GM19455 (cell line): Measurements from ENCODE around the gene GTF2H4.
A peak's percentile ranks its signal among the peaks of the same experiment; 100 is the strongest.
"Not testable (repeated sequence)": the region's sequence is repeated elsewhere in the genome, so short reads cannot be mapped to it uniquely, and the experiment has no call there.

ENCODE experiments used
- ATAC-seq: cut with Tn5 transposase; IDR thresholded peaks from one replicate; pipeline ENCODE4 v1.9.1; 2021; ENCODE audit not compliant: unreplicated experiment

Gene GTF2H4

DNA sequence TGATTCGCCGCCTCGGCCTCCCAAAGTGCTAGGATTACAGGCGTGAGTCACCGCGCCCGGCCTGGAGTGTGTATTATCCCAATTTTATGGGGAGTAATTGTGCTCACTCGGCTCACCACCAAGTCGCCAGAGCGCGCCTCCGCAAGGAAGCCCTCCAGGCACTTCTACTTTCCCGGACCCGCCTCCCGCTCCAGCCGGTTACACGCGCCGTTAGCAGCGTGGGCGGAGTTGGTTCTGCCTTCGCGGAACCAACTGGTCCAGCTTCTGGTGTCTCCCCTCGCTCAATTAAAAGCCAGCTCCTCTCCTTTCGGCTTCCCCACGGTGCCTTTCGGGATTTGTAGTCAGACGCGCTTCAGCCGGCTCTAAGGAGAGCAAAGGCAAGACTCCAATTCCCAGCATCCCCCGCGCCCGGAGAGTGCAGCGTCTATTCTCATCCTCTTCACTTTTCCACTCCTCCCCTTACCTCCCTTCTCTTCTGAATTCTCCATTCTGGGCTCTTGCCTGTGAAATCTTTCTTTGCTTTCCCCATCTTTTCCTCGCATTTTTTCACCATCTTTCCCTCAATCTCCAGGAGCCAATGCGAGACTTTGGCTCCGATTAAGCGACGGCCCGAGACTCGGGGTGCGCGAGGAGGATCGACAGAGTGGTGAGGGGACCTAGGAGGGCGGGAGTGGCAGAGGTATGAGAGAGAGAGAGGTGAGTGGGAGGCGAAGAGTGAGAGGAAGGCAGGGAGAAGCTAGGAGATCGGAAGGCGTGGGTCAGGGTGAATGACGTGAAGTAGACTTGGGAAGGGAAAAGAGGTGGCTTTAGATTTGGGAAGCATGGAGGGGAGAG is at the start of gene GTF2H4:
Gene GTF2H4 (plus strand): TSS at position 450 of the 834 bp plus-strand sequence.
- peak; percentile 95 for ATAC-seq

DNA sequence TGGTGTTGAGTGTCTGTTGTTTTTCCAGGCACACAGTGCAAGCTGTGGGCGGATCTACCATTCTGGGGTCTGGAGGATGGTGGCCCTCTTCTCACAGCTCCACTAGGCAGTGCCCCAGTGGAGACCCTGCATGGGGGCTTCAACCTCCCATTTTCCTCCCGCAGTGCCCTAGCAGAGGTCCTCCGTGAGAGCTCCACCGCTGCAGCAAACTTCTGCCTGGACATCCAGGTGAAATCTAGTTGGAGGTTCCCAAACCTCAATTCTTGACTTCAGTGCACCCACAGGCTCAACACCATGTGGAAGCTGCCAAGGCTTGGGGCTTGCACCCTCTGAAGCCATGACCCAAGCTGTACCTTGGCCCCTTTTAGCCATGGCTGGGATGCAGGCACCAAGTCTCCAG is 48.3 kb upstream of the GTF2H4 start:
- not testable (repeated sequence) for ATAC-seq

DNA sequence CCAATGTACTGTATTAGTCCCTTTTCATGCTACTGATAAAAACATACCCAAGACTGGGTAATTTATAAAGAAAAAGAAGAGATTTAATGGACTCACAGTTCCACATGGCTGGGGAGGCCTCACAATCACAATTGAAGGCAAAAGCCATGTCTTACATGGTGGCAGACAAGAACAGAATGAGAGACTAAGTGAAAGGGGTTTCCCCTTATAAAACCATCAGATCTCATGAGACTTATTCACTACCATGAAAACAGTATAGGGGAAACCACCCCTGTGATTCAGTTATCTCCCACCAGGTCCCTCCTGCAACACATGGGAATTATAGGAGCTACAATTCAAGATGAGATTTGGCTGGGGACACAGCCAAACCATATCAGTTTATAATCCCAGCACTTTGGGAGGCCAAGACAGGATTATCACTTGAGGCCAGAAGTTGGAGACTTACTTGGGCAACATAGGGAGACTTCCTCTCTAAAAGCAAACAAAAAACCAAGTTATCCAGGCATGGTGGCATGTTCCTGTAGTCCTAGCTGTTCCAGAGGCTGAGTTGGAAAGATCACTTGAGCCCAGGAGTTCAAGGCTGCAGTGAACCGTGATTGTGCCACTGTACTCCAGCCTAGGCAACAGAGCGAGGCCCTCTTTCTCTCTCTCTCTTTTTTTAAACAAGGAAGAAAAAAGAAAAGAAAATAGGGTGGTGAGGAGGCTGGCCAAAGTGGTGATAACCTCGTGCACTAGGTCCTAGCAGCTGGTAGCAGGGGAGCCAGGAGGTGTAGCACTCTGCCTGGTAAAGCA is 46.6 kb upstream of the GTF2H4 start:
- ATAC-seq, result no peak

DNA sequence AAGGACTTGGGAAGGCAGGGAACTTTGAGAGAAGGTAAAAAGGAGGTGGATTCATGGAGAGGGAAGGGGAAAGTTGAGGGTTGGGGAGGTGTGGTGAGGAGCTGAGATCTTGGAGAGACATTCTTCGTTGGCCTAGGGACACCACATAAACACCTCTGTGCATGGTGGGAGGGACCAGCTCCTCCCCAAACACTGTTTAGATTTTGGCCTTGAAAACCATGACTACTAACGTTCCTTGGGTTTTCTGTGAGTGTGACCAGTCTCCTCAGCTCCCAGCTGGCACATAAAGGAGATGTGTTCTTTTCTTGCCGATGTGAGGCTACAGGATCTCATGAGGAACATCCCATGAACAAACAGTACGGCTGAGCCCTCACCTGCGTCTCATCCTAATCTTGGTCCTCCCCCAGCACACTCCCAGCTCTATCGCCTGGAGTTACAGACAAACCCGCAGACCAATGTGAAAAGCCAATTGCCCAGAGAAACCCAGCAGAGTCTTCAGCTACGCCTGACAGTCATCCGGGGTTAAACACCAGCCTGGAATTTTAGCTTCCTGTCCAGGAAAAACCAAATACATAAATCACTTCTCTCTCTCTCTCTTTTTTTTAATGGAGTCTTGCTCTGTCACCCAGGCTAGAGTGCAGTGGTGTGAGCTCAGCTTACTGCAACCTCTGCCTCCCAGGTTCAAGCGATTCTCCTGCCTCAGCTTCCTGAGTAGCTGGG is 45.7 kb upstream of the GTF2H4 start:
- ATAC-seq, result no peak

DNA sequence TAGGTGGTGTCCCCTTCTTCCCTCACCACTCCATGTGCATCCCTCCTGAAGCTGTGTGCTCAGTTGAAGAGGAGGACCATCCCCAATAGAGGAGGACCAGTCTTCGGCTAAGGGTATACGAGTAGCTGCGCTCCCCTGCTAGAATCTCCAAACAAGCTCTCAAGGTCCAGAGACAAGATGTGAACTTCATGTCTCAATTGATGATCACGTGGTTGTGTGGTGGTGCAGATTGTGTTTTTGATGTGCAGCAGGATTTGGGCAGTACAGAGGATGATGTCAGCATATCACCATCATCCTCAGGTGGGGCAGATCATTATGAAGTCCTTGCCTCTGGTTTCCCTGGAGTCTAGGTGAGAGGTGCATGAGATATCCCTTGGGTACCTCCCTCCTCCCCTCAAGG is 43.7 kb upstream of the GTF2H4 start:
- ATAC-seq, result no peak

DNA sequence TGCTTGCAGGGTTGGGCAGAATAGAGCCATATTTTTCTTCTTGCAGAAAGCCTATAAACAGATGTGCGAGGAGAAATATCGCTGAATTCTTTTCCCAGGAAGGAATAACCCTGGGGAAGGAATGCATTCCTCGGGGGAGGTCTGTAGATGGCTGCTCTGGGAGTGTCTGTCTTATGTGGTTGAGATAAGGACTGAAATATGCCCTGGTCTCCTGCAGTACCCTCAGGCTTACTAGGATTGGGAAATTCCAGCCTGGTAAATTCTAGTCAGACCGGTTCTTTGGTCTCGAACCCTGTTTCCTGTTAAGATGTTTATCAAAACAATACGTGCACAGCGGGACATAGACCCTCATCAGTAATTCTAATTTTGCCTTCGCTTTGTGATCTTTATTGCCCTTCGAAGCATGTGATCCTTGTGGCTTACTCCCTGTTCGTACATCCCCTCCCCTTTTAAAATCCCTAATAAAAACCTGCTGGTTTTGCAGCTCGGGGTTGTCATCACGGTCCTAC is 38.7 kb upstream of the GTF2H4 start:
- ATAC-seq, result not testable (repeated sequence)

DNA sequence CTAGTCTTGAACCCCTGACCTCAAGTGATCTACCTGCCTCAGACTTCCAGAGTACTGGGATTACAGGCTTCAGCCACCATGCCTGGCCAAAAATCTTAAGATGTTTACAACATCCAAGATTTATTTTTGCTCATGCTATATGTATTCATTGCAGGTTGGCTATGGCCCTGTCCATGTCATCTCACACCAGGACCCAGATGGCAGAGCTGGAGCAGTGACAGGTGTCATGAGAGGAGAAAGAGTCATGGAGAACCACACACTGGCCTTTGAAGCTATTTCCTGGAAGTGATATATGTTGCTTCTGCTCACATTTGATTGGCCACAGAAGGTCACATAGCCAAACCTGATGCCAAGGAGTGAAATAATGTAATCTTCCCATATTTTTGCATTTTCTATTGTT is 37.5 kb upstream of the GTF2H4 start:
- ATAC-seq, result no peak

DNA sequence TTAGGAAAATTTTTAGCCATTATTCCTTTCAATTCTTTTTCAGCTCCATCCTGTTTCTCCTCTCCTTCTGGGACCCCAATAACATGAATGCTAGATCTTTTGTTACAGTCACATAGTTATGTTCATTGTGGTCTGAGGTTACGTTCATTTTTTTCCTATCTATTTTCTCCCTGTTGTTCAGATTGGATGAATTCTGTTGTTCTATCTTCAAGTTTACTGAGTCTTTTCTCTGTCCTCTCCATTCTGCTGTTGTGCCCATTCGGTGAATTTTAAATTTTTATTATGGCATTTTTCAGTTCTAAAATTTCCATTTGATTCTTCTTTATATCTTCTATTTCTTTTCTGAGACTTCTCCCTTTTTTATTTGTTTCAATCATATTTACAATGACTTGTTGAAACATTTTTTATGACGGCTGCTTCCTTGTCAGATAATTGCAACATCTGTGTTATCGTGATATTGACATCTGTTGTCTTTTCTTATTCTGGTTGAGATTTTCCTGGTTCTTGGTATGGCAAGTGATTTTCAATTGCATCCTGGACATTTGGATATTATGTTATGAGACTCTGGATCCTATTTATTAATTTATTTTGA is 36.3 kb upstream of the GTF2H4 start:
- no peak for ATAC-seq

DNA sequence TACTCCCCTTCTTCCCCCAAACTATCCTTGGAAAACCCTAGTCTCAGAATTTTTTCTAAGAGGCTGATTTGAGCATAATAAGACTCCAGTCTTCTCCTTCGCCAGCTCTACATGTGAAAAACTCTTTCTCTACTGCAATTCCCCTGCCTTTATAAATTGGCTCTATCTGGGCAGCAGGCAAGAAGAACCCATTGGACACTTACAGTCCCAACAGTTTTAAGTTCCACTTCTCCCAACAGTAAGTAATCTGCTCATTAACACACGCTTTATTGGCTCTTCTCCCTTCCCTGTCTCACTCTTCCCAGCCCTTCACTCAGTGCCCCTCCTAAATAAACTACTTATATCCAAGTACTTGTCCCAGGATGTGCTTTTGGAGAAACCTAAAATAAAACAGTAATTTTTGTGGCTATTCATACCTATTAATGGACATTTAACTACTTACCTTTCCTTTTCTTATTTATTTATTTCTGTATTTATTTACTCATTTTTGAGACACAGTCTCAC is 34.8 kb upstream of the GTF2H4 start:
- no peak for ATAC-seq

DNA sequence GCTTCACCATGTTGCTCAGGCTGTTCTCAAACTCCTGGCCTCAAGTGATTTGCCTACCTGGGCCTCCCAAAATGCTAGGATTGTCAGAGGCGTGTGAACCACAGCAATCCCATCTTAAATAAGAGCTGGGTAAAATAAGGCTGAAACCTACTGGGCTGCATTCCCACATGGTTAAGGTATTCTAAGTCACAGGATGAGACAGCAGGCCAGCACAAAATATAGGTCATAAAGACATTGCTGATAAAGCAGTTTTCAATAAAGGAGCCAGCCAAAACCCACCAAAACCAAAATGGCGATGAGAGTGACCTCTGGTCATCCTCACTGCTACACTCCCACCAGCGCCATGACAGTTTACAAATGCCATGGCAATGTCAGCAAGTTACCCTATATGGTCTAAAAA is 34.2 kb upstream of the GTF2H4 start:
- not testable (repeated sequence) for ATAC-seq

DNA sequence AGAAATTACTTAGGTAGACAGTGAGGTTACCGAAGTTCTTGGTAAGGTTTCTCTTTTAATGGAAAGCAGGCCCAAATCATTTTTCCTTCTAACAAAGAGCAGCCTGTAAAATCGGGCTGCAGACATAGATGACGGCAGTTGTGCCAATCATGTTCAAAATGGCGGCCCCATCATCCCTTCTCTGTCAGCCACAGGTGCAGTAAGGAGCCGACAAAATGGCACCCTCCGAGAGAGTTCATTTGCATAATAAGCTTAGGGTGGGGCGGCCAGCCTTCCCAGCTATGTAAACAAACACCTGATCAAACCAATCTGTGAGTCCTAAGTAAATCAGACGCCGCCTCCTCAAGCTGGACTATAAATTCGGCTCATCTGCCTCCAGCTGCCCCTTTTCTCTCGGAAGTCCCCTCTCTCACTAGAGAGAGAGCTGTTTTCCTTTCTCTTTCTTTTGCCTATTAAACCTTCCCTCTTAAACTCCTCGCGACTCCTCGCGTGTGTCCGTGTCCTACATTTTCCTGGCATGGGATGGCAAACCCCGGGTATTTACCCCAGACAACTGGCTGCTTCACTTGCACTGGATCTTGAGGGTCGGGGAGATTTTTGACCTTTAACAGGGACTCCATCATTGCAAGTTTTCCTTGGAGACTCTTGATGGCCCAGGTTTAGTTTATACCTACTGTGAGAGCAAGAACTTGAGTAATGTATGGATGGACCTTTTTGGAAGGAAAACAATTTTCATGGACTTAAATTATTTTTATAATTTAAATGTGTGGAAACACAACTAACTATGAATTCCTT is 32.6 kb upstream of the GTF2H4 start:
- no peak for ATAC-seq

DNA sequence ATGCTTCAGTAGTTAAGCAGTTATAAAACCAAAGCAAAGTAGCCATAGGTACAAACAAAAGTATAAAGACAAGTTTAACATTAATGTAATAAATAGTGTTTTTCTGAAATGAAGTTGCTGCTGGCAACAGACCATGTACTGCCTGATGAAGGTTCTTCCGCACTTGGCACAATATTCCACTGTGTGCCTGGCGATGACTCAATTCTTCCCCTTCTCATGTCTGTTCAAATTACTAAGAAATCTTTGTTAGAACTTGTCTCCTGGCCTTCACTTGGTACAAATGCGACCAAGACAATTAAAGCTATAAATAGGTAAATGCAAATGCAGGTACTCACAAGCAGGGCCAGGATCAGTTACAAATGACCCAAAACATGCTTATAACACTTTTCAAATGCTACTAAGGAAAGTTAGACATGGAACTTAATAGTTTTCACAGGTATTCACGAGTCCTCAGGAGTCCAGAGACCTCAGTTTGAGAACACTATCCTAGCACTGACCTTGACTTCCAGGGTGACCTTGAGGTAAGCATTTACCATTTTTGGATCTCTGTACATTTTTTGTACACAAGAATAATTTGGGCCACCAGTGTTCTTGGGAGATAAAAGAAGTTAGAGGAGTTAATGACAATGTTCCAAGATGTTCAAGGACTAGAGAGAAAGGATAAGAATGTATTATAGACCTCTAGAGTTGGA is 31.8 kb upstream of the GTF2H4 start:
- ATAC-seq, result no peak

DNA sequence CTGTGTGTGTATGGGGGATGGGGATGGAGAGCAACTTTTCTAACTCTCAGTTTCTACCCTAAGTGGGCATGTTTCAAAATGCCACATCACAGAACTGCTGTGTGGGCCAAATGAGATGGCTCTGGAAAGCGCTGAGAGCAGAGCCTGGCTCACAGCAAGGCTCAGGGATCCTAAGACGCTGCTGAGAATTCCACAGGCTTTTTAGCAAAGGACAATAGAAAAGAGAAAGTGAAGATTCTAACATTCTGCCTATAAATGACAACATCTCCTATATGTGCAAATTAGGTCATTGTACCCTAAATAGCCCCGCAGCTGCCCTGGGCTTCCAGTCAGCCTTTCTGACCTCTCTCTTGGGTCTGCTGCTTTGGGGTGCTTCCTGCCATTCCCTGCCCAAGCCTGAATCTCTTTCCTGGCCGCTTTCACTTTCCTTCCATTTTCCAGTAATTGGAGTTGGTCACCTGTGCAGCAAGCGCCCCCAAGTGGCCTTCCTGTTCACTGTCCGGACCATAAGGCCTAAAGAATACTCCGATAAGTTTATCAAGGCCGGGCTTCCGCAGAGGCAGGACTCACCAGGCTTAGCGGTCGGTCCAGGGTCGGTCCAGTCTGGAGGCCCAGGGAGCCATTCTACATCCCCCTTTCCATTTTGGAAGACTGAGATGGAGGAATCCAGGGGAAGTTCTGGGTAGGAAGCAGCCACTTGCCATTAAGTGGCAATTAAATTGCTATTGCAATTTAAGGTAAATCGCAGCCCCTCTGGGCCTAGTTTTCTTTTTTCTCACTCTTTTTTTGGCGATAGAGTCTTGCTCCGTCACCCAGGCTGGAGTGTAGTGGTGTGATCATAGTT is 30.4 kb upstream of the GTF2H4 start:
- no peak for ATAC-seq

DNA sequence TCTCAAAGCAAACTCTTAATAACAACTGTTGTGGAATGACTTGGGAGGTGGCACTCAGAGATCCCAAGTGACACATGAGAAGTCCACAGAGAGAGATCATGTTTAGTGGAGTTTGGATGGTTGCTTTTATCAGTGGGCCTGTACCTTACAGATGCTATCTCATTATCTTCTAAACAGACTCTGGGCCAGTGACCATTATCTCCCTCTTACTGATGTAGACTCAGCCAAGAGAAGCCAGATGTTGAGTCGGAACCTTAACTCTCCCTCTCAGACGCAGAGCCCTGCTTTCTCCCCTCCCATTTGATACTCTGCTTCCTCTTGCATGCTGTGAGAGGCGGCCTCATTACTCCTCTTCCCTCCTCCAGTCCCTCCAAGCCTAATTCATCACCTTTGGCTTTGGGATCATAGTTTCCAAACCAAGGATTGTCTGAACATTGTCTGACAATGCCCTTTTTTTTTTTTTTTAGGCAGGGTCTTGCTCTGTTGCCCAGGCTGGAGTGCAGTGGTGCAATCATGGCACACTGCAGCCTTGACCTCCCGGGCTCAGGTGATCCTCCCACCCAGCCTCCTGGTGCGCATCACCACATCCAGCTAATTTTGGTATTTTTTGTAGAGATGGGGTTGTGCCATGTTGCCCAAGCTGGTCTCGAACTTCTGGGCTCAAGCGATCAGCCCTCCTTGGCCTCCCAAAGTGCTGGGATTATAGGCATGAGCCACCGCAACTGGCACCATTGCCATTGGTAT is 28.2 kb upstream of the GTF2H4 start:
- ATAC-seq, result no peak

DNA sequence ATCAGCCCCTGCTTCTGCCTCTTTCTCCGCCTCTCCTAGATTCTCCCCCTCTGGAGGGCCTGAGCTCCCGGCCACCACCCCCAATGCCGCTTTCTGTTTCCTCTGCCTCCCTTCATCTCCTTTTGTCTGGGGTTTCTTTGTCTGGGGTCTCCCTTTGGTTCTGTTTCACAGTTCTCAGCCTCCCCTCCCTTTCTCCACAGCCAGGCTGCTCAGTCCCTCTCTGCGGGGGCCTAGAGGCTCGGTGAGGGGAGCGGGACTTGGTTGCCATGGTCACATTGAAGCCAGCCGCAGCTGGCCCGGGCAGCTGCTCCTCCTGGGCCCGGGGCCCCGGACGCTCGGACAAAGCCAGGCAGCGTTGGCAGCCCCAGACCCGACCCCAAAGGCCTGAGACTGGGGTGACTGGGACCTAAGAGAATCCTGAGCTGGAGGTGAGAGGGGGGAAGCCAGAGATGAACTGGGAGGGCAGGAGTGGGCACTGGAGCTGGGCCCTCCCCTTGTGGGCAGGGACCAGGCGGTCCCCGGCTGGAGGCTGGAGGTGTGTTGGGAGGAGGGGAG is 27.2 kb upstream of the GTF2H4 start:
- ATAC-seq, result no peak

DNA sequence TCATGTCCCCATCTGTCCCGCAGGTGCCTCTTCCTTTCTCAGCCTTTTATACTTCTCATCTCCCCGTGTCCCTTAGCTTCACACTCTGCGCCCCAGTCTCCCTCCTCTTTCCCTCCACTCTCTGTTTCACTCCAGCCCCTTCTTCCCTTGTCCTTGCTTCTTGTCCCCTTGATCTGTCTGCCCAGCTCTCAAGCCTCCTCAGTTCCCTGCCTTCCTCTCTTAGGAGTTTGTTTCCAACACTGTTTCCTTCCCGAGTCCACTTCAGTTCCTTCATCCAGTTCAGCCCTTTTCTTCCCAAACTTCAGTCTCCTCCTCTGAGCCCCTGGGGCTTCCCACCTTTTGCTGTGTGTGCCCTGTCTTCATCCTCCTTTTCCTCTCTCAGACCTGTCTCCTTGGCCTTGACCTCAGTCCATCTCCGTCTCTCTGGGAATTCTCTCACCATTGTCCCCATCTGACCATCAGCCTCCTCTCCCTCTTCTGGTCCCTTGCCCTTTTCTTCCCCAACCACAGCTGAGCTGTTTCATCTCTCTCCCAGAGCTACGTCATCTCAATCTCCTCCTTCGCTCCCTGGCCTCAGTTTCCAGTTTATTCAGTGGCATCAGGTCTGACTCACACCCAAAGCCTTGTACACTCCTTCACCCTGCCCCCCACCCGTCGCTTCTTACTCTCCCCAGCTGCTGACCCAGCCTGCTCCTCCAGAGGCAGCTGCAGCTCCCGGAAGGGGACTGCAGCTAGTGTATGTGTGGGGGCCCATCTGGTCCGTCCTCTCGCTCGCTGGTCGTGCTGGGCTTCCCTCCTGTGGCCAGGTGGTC is 26.4 kb upstream of the GTF2H4 start:
- ATAC-seq, result no peak
